HAP-1 (cell line): Measurements from ENCODE around the gene LRIG2.
A peak's percentile ranks its signal among the peaks of the same experiment; 100 is the strongest.

ENCODE experiments used
- DNase-seq, 2 experiments: peaks; one replicate each; pipeline ENCODE4 v3.0.0-alpha.2; 2016 to 2020; ENCODE audit warnings: low spot score in 2 of 2
- H3K27me3 ChIP-seq: fragments of 250-450 bp; sonication (Bioruptor Pico); 2 replicates; pipeline ENCODE4 v1.5.1; 2020; ENCODE audit warnings: low read depth, mild to moderate bottlenecking, moderate library complexity
- H3K36me3 ChIP-seq: fragments of 250-450 bp; sonication (Bioruptor Pico); replicated peaks from 2 replicates; pipeline ENCODE4 v1.5.1; 2020; ENCODE audit warnings: mild to moderate bottlenecking
- H3K4me1 ChIP-seq: fragments of 250-450 bp; sonication (Bioruptor Pico); 2 replicates; pipeline ENCODE4 v1.5.1; 2020; ENCODE audit warnings: mild to moderate bottlenecking
- H3K4me3 ChIP-seq: fragments of 250-450 bp; sonication (Bioruptor Pico); 2 replicates; pipeline ENCODE4 v1.5.1; 2020; ENCODE audit warnings: mild to moderate bottlenecking, moderate library complexity
- H3K9me3 ChIP-seq: fragments of 250-450 bp; sonication (Bioruptor Pico); 2 replicates; pipeline ENCODE4 v1.5.1; 2020; ENCODE audit warnings: mild to moderate bottlenecking, moderate library complexity
- in situ Hi-C: fragments of 300-500 bp; cut with MboI; formaldehyde crosslinking; loops from 3 replicates; pipeline ENCODE4 v1.14.3; 2020; ENCODE audit warnings: low sequenced_read_pairs, inconsistent platforms, mixed read lengths

LRIG2 gene

DNA sequence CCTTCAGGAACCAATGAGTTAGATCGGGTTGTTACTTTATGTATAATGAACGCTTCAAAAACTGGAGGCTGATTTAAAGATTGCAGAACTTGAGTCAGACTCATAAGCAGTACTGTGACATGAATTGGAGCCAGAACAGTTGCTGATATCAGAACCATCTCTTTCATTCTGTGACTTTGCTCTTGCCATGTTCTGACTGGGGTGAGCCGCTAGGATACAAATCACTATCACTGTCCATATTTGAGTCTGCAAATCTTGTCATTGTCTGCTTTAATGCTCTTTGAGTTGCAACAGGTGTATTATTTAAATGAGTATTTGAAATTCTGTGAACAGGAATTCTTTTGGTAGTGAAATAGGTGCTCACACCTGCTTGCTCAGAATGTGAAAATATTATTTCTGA, 52.5 kb downstream of the LRIG2 start:
- in situ Hi-C loops = no loop called here
- Histone ChIP-seq H3K36me3 (peaks cover 55% of the 10 kb centered on the region), H3K9me3 (no peaks in the 10 kb centered on the region)

DNA sequence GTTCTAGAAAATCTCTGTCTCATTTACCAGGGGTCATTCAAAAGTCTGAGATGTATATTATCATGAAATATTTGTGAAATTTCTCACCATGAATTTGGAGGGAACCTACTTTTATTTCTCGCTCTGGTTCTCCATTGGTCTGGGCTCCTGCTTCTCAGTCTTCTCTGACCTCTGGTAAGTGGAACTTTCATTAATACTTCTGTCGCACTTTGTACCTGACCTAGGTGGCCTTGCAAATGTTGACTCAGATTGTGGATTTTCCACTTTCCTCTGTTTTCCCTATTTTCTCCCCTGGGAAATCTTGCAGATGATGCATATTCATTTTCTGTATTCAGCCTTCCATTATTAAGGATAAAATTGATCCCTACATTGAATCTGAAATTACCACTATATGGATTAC, 53.2 kb downstream of the LRIG2 start:
- peaks cover 49% of the 10 kb centered on the region for H3K36me3 ChIP-seq
- no peak for DNase-seq
- H3K4me1 ChIP-seq = no peaks in the 10 kb centered on the region; the same call in 1 of the 2 replicates
- H3K27me3 ChIP-seq = no peaks in the 10 kb centered on the region
- in situ Hi-C loops = no loop called here
- H3K9me3 ChIP-seq = no peaks in the 10 kb centered on the region
- H3K4me3 ChIP-seq = no peak overlapping the region

More for the DNA sequence above, 52.5 kb downstream of the LRIG2 start:
- no peaks in the 10 kb centered on the region for H3K4me1 ChIP-seq
- no peaks in the 10 kb centered on the region for H3K27me3 ChIP-seq
- no peak for DNase-seq
- no peak overlapping the region for H3K4me3 ChIP-seq

DNA sequence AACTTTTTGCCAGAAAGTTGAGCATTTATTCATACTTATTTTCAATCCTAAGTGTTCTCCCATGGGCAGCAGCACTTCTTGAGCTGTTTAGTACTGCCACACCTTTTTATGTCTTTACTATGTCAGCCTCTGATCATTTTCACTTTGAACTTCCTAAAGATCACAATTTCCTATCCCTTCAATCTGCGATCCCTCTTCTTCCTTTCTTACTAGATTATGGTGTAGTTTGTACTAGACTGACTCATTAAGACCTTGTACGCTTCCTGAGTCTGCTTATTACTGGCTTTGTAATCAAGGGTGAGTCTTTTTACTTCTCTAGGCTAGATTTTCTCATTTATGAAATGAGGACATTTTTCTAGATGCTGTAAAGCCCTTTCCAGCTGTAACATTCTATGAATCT, 55.1 kb downstream of the LRIG2 start:
- no peaks in the 10 kb centered on the region for H3K27me3 ChIP-seq
- H3K4me3 ChIP-seq = no peak overlapping the region
- H3K4me1 ChIP-seq = no peaks in the 10 kb centered on the region; the same call in 1 of the 2 replicates
- H3K36me3 ChIP-seq = peaks cover 36% of the 10 kb centered on the region
- in situ Hi-C loops = no loop called here
- no peak for DNase-seq
- H3K9me3 ChIP-seq = no peaks in the 10 kb centered on the region

DNA sequence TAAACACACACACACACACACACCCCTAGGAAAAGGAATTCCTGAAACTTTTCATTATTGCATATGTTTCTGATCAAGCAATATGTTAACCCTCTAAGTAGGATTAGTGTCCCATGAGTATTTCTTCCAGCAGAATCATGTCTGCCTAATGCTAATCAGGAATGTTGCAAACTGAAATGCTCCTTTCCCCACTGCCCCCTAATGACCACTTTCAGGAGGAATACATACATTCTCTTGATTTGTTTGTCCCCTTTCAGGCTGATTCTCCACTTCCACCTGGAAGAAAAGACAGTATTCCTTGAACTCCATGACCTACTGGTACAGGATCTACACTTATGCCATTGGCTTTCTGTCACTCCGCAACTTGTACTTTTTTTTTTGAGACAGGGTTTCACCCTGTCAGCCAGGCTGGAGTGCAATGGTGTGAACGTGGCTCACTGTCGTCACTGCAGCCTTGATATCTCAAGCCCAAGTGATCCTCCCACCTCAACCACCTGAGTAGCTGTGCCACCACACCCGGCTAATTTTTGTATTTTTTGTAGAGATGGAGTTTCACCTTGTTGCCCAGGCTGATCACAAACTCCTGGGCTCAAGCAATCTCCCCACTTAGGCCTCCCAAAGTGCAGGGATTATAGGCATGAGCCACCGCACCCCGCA, 56.7 kb downstream of the LRIG2 start:
- H3K4me3 ChIP-seq = no peak overlapping the region
- H3K9me3 ChIP-seq = no peaks in the 10 kb centered on the region
- DNase-seq = no peak
- no peaks in the 10 kb centered on the region for H3K27me3 ChIP-seq
- in situ Hi-C loops = no loop called here
- H3K4me1 ChIP-seq = no peaks in the 10 kb centered on the region; the same call in 1 of the 2 replicates
- peaks cover 22% of the 10 kb centered on the region for H3K36me3 ChIP-seq

DNA sequence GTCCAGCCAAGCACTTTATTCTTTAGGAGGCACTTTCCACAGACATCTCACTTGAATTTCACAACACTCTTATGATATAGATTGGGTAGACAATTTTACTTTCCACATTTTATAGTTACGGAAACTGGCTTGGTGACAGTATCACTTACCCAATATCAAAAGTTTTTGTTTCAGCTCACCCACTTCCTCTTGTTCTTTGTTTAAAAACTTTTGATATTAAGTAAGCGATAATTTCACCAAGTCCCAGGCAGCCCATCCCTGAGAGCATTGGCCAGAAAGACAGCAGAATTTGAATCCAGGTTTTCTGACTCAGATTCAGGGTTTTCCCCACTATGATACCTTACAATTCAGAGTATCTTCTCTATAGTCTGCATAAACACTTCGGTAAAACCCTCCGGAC, 60.0 kb downstream of the LRIG2 start:
- no peaks in the 10 kb centered on the region; the same call in 1 of the 2 replicates for H3K36me3 ChIP-seq
- no peak overlapping the region for H3K4me3 ChIP-seq
- H3K4me1 ChIP-seq = no peaks in the 10 kb centered on the region; the same call in 1 of the 2 replicates
- H3K27me3 ChIP-seq = no peaks in the 10 kb centered on the region
- in situ Hi-C loops = no loop called here
- no peaks in the 10 kb centered on the region for H3K9me3 ChIP-seq
- no peak for DNase-seq

DNA sequence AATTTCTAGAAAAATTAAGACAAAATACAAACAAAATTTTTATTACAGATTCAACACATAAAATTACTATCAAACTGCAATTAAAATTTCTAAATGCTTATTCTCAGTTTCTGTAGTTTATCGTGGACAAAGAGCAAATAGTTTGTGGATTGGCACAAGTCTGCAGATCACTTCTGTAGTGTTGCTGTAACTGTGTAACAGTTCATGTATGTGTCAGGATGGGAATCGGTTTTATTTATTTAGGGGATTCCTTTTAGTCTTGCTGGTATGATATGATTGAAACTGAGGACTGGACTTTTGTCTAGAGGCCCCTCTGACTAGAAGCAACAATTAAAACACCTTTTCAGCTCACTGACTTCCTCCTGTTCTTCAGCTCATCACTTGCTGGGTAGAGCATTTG, 60.8 kb downstream of the LRIG2 start:
- no peaks in the 10 kb centered on the region for H3K9me3 ChIP-seq
- in situ Hi-C loops = no loop called here
- H3K36me3 ChIP-seq = no peaks in the 10 kb centered on the region; the same call in 1 of the 2 replicates
- H3K4me1 ChIP-seq = no peaks in the 10 kb centered on the region; the same call in 1 of the 2 replicates
- DNase-seq = no peak
- H3K27me3 ChIP-seq = no peaks in the 10 kb centered on the region
- no peak overlapping the region for H3K4me3 ChIP-seq

DNA sequence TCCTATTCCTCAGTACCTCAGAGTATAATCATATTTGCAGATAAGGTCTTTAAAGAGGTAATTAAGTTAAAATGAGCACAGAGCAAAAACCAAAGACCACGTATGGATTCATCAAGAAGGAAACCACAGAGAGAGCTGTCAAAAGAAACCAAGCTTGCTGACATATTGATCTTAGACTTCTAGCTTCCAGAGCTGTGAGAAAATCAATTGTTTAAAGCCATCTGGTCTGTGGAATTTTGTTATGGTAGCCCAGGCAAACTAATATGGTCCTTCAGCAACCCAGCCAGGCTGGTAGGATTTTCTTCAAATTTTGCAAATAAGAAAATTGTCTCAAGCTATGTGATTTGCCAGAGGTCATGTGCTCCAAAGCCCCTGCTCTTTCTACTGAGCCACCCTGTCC, 62.5 kb downstream of the LRIG2 start:
- H3K36me3 ChIP-seq = no peaks in the 10 kb centered on the region
- in situ Hi-C loops = no loop called here
- no peaks in the 10 kb centered on the region for H3K27me3 ChIP-seq
- H3K4me1 ChIP-seq = no peaks in the 10 kb centered on the region; the same call in 1 of the 2 replicates
- no peaks in the 10 kb centered on the region for H3K9me3 ChIP-seq
- H3K4me3 ChIP-seq = no peak overlapping the region
- no peak for DNase-seq

DNA sequence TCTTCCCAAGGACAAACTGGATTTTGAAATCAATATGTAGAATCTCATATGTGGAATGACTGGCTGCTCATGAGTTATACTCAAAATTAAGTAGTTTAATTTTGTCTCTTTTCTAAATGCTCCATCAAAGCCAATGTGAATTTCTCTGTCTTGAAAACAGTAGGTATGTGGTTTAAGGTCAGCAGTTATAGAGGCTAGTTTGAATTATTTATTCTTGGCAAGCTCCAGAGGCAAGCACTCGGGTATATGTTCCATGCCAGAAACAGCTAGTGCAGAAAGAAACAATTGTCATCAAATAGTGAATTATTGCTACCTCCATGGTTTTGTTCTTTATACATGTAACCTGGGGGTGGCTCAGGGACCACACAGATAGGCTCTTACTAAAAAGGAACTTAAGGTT, 63.5 kb downstream of the LRIG2 start:
- Histone ChIP-seq H3K27me3 (no peaks in the 10 kb centered on the region), H3K4me3 (no peak overlapping the region), H3K9me3 (no peaks in the 10 kb centered on the region), H3K36me3 (no peaks in the 10 kb centered on the region), H3K4me1 (peaks cover 2% of the 10 kb centered on the region; the same call in 1 of the 2 replicates)
- in situ Hi-C loops = no loop called here
- no peak for DNase-seq

DNA sequence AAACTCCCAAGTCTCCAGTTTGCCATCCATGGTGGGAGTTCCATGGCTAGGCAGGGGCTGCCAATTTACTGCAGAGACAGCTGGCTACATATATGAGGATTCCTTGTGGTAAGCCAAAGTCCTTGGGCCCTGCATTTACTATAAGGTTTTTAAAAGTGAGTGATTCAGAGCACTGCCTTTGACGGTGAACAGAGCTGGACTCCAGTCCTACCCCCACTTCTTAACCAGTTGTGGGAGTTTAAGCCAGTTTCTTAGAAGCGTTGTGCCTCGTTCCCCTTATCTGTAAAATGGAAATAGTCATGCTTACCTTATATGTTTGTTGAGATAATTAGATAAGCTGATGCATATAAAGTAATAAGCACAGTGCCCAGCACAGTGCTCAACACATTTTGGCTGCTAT, 64.6 kb downstream of the LRIG2 start:
- H3K4me3 ChIP-seq = no peak overlapping the region
- peaks cover 2% of the 10 kb centered on the region; the same call in 1 of the 2 replicates for H3K4me1 ChIP-seq
- no peaks in the 10 kb centered on the region for H3K36me3 ChIP-seq
- no peaks in the 10 kb centered on the region for H3K9me3 ChIP-seq
- no peak for DNase-seq
- in situ Hi-C loops = no loop called here
- H3K27me3 ChIP-seq = no peaks in the 10 kb centered on the region

DNA sequence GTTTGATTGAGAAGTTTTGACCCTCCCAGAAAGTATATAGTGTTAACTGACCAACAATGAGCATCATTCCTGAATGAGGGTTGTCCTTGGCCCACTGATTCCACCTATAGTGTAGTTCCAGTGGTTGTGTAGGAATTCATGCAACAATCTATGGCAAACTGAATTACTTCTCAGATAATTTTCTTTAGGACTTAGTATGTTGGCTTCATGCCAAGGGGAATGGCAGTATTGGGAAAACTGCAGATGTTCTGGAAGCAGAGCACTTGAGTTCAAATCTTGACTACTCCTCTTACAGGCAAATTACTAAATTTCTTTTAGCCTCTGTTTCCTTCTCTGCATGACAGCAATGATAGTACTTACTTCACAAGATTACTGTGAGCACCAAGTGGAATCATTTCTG, 65.8 kb downstream of the LRIG2 start:
- in situ Hi-C loops = no loop called here
- no peak overlapping the region for H3K4me3 ChIP-seq
- peaks cover 2% of the 10 kb centered on the region; the same call in 1 of the 2 replicates for H3K4me1 ChIP-seq
- DNase-seq = no peak
- no peaks in the 10 kb centered on the region for H3K36me3 ChIP-seq
- no peaks in the 10 kb centered on the region for H3K9me3 ChIP-seq
- no peaks in the 10 kb centered on the region for H3K27me3 ChIP-seq

DNA sequence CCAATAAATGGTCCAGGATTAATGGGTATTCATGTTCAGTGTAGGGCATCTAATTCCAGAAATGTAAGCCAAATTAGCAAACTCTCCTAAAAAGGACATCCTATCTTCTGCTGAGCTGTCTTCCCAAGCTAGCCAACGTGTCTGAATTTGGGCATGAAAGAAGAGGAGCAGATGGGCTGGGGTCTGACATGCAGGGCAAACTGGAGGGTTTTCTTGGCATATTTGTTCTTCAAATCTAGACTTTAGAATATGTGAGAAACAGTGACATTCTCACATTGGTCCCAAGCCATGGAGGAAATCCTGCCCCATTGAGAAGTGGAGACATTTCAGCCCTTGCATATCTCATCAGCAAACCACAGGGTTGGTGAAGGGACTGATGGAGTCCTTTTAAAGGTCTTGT, 67.2 kb downstream of the LRIG2 start:
- H3K4me1 ChIP-seq = peaks cover 2% of the 10 kb centered on the region; the same call in 1 of the 2 replicates
- no peaks in the 10 kb centered on the region for H3K27me3 ChIP-seq
- H3K36me3 ChIP-seq = no peaks in the 10 kb centered on the region
- in situ Hi-C loops = loop anchor here (5.0 kb wide), 1 partner anchor 537 kb away; no protein-coding TSS in a partner anchor
- no peaks in the 10 kb centered on the region for H3K9me3 ChIP-seq
- DNase-seq = no peak
- H3K4me3 ChIP-seq = no peak overlapping the region

DNA sequence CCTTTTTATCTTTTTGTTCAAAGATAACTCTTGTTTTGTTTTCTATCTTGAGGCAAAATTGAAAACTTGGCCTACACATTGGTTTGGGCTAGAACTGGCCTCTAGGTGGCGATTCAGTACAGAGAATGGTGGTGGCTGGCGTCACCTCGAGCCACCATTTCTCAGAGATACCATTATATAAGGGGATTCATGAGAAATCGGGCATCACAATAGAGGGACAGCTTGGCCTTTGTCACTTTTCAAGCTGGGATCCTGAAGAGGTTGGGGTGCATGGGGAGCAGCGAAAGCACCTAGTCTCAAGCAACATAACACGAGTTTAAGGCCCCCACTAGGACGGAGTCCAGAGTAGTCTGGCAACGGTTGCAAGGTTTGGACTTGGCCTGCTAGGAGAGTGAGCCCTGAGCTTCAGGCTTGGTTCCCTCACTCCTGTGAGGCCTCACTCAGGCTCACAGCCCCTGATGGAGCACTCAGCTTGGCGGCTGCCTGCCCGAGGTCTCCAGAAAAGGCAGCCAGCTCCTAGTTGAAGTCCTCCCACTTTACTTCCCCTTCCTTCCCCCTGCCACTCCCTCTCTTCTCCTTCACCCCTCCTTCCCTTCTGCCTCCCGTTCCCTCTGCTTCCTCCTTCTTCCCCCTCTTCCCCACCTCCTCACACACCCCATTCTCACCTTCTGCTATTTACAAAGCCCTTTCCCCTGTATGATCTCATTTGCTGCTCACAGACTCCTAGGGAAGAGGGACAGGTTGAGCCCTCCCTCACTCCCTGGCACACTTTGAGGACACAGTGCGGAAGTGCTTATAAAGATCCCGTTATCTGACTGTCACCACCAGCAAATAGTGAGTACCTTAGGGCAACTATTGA, 67.8 kb downstream of the LRIG2 start:
- no peaks in the 10 kb centered on the region for H3K9me3 ChIP-seq
- no peaks in the 10 kb centered on the region for H3K27me3 ChIP-seq
- H3K36me3 ChIP-seq = no peaks in the 10 kb centered on the region
- peak; percentile 79 to 80 for DNase-seq
- H3K4me1 ChIP-seq = peaks cover 2% of the 10 kb centered on the region; the same call in 1 of the 2 replicates
- no peak overlapping the region for H3K4me3 ChIP-seq
- in situ Hi-C loops = loop anchor here (5.0 kb wide), 1 partner anchor 536 kb away; no protein-coding TSS in a partner anchor

DNA sequence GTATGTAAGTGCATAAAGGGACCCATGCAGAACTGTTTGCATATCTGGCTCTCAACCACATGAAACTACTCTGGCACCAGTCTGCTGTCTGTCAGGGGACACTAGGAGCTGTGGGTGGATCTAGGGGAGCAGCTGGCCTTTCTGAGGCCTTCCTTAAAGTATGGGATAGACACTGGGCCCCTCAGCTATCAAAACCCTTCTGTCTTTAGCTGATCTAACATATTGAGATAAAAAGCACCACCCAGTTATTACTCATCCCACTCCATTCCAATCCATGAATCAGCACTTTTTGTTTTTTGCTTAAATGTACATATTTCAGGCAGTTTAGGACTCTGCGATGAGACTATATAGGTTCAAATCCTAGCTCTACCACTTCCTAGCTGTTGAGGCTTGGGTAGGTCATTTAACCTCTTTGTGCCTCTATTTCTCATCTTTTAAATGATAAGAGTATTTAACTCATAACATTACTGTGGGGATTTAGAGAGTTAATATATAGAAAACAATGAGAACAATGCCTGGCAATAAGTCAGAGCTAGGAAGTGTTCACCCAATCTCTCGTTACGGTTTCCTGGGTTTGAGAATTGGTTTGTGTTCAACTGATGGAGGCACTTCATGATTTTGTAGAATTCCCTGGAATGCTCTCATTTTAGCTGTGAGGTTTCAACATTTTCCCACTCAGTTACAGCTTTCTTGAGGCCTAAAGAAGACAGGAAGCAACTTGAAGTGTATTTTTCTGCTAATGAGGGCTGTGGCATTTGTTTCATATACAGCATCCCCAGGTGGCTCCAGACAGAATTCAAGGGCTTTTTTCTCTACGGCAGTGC, 68.9 kb downstream of the LRIG2 start:
- H3K27me3 ChIP-seq = no peaks in the 10 kb centered on the region
- in situ Hi-C loops = loop anchor here (5.0 kb wide), 1 partner anchor 535 kb away; no protein-coding TSS in a partner anchor
- H3K4me1 ChIP-seq = peaks cover 2% of the 10 kb centered on the region; the same call in 1 of the 2 replicates
- H3K4me3 ChIP-seq = no peak overlapping the region
- H3K9me3 ChIP-seq = no peaks in the 10 kb centered on the region
- no peaks in the 10 kb centered on the region for H3K36me3 ChIP-seq
- DNase-seq = no peak
